Effector memory CD4-positive, alpha-beta T cell (primary cell): Measurements from ENCODE around the gene ARHGAP9.

Experiments
- DNase-seq, 3 donors: peaks; one replicate each; pipeline ENCODE4 v3.0.0-alpha.2; 2020
- H3K27ac ChIP-seq: 2 replicates; pipeline ENCODE4 v1.7.0; 2013; ENCODE audit warnings: mild to moderate bottlenecking, low read length, moderate library complexity; ENCODE audit not compliant: insufficient read depth, poor library complexity, severe bottlenecking
- H3K27me3 ChIP-seq: replicated peaks from 2 replicates; pipeline ENCODE4 v1.7.0; 2013; ENCODE audit warnings: mild to moderate bottlenecking, low read length; ENCODE audit not compliant: insufficient read depth, control insufficient read depth, poor library complexity, severe bottlenecking
- H3K36me3 ChIP-seq: 2 replicates; pipeline ENCODE4 v1.7.0; 2013; ENCODE audit warnings: mild to moderate bottlenecking, low read length, moderate library complexity; ENCODE audit not compliant: control insufficient read depth, insufficient read depth
- H3K4me1 ChIP-seq: 2 replicates; pipeline ENCODE4 v1.7.0; 2013; ENCODE audit warnings: low read length, mild to moderate bottlenecking; ENCODE audit not compliant: control insufficient read depth, insufficient read depth, poor library complexity, severe bottlenecking
- H3K4me3 ChIP-seq: 2 replicates; pipeline ENCODE4 v1.7.0; 2013; ENCODE audit warnings: low read length, low read depth, mild to moderate bottlenecking; ENCODE audit not compliant: insufficient read depth, poor library complexity, severe bottlenecking
- H3K9me3 ChIP-seq: 2 replicates; pipeline ENCODE4 v1.7.0; 2013; ENCODE audit warnings: mild to moderate bottlenecking, low read length, moderate library complexity; ENCODE audit not compliant: control insufficient read depth

The ARHGAP9 gene

DNA sequence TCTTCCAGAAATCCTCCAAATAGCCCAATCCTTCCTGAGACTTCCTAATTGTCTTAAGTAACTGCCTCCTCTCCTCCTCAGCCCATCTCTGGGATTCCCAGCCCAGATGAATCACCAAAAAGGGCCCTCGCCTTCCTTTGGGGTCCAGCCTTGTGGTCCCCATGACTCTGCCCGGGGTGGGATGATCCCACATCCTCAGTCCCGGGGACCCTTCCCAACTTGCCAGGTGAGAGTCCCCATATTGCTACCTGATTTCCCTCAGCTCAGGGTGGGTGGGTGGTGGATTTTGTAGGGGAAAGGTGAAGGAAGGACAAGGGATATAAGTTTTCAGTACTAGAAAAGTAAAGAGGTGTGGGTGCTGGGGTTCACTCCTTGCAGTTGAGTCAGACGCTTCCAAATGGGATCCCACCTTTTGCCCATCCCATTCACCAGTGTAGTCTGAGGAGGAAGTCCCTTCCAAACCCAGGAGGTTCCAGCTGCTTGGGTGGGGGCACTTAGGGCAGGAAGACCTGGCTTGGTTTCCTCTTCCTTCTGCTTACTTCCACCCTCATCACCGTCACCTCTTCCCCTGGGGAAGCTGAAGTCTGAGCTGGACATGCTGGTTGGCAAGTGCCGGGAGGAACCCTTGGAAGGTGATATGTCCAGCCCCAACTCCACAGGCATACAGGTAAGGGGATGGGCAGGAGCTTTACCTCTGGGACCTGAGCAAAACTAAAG, 14.5 kb downstream of the ARHGAP9 start:
- Histone ChIP-seq H3K27ac (no peak overlapping the region), H3K27me3 (peaks cover 8% of the 10 kb centered on the region), H3K4me3 (no peak overlapping the region), H3K4me1 (peaks cover 23% of the 10 kb centered on the region), H3K36me3 (peaks cover 14% of the 10 kb centered on the region), H3K9me3 (no peaks in the 10 kb centered on the region)
- no peak for DNase-seq

DNA sequence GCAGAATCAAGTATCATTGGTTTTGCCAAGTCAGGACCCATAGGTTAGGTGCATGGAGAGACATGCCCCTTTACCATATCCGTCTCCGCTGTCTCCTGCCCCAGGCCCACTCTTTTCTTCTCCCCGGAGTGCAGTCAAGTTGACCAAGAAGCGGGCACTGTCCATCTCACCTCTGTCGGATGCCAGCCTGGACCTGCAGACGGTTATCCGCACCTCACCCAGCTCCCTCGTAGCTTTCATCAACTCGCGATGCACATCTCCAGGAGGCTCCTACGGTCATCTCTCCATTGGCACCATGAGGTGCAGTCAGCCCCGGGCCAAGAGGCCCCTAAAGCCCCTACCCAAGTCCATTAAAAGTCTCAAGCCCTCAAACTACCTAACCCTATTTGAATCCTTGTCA, 15.1 kb downstream of the ARHGAP9 start:
- H3K4me1 ChIP-seq: peaks cover 29% of the 10 kb centered on the region
- H3K27me3 ChIP-seq: peaks cover 8% of the 10 kb centered on the region
- no peak overlapping the region for H3K4me3 ChIP-seq
- no peak for DNase-seq
- peaks cover 8% of the 10 kb centered on the region for H3K36me3 ChIP-seq
- H3K9me3 ChIP-seq: no peaks in the 10 kb centered on the region
- no peak overlapping the region for H3K27ac ChIP-seq

DNA sequence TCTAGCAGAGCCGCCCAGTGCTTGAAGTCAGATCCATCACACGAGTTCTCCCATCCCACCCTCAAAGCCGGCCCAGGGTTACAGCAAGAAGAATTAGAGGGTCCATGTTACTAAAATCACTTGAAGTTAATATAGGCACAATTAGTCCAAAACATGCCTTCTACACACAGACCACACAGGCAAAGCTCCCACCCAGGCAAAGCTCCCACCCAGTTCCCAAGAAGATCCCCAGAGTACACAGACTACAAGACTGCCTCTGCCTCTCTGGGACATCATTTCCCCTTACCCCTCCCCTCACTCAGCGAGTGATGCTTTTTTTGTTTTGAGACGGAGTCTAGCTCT, 16.8 kb downstream of the ARHGAP9 start:
- no peaks in the 10 kb centered on the region for H3K36me3 ChIP-seq
- no peaks in the 10 kb centered on the region for H3K9me3 ChIP-seq
- no peak overlapping the region for H3K27ac ChIP-seq
- no peak overlapping the region for H3K4me3 ChIP-seq
- peaks cover 35% of the 10 kb centered on the region for H3K4me1 ChIP-seq
- H3K27me3 ChIP-seq: peaks cover 8% of the 10 kb centered on the region
- no peak for DNase-seq

DNA sequence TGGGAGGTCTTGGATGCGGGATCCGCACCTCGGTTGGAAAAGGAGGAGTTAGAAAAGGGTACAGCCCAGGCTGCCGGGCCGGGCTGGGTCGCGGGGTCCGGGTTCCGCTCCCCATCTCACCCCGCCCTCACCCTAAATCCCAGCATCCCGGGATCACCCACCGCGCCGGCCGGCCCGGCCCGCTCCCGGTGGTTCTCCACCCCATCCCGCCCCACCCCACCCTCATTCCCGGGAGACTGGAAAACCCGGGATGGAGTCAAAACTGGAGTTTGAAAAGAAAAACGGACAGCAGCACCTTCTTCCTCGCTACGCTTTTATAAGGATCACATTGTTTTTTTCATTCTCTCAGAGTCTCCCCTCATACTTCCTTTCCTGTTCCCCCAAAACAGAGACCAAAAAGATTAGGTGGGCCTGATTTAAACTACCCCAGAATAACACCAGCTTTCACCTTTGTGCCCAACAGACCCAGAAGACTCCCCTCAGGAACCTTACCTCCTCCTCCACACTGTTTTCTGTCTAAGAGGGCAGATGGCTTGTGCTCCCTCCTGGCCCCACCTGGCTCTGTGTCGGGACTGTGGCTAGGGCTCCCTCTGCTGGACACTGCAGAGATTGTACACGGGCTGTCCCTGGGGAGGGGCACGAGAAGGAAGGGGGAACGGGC, 17.3 kb downstream of the ARHGAP9 start:
- peak overlapping the region; percentile 12 for H3K27ac ChIP-seq
- H3K9me3 ChIP-seq: no peaks in the 10 kb centered on the region
- peaks cover 8% of the 10 kb centered on the region for H3K27me3 ChIP-seq
- H3K4me3 ChIP-seq: peak overlapping the region; percentile 68
- H3K4me1 ChIP-seq: peaks cover 35% of the 10 kb centered on the region
- DNase-seq: peak; percentile 73 to 79 (median 78)
- no peaks in the 10 kb centered on the region for H3K36me3 ChIP-seq

DNA sequence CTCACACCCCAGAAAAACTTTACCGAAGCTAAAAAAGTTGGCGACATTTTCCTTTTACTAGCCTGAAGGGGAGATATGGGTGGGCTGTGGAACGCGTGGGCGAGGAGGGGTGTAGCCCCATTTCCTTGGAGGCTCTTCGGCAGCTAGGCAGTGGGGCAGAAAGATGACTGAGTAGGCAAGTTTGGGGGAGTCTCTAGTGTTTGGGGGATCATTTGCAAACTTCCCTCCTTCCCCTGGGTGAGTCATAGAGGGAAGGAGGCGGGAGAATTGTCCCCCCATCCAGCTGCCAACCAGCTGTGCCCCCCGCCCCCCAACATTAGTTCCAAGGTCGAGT, 17.8 kb downstream of the ARHGAP9 start:
- no peaks in the 10 kb centered on the region for H3K9me3 ChIP-seq
- no peaks in the 10 kb centered on the region for H3K36me3 ChIP-seq
- H3K27ac ChIP-seq: peak overlapping the region; percentile 12
- H3K4me1 ChIP-seq: peaks cover 35% of the 10 kb centered on the region
- H3K4me3 ChIP-seq: peak overlapping the region; percentile 68
- DNase-seq: no peak
- H3K27me3 ChIP-seq: peaks cover 8% of the 10 kb centered on the region

DNA sequence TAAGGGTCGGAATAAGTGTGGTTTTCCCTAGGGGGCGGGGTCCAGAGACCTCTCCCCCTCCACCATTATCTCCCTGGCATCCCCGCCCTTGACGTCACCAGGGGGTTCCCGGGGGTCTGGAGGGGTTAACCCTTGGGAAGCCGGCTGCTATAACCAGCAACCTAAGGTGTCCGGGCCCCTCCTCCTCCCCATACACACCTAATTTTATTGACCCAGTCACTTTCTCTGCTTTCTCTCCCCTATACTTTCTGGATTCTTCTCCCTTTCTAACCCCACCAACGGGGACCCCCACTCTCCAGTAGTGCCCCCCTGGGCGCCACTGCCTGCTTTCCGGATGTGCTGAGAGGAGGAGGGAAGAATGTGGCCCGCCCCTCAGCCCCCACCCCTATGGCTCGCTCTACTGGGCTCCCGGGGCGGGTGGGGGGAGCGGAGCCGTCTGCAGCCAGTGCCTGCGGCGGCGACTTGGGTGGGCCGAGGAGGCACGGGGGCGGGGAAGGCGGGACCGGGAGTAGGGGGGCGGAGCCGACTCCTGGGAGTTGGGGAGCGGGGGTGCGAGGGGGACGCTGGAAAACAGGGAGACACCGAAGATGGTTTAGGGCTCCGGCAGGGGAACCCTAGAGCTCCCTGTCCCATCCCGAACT, 18.3 kb downstream of the ARHGAP9 start:
- Histone ChIP-seq H3K9me3 (no peaks in the 10 kb centered on the region), H3K27me3 (peaks cover 8% of the 10 kb centered on the region), H3K4me1 (peaks cover 35% of the 10 kb centered on the region), H3K27ac (no peak overlapping the region), H3K36me3 (no peaks in the 10 kb centered on the region), H3K4me3 (peak overlapping the region; percentile 68)
- no peak for DNase-seq

DNA sequence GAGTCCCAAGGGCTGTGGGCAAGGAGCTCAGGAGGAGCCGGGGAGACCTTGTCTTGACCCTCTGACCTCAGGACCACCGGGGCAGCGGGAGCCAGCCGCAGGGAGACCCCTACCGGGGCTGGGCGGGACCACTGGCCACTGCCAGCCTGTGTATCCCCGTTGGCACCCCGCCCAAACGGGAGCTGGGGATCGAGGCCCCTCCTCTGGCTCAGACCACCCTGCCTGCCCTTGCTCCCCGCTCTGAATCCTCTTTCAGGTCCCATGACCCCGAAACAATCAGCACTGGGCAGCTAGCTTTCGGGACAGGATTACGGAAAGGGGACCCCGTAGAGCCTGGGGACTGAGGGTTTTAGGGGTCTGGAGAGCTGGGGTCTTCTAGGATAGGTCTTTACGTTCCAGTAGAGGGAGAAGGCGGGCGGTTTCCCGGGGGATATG, 18.8 kb downstream of the ARHGAP9 start:
- DNase-seq: no peak
- Histone ChIP-seq H3K4me3 (peak overlapping the region; percentile 68), H3K27me3 (peaks cover 8% of the 10 kb centered on the region), H3K4me1 (peaks cover 35% of the 10 kb centered on the region), H3K9me3 (no peaks in the 10 kb centered on the region), H3K27ac (no peak overlapping the region), H3K36me3 (no peaks in the 10 kb centered on the region)

DNA sequence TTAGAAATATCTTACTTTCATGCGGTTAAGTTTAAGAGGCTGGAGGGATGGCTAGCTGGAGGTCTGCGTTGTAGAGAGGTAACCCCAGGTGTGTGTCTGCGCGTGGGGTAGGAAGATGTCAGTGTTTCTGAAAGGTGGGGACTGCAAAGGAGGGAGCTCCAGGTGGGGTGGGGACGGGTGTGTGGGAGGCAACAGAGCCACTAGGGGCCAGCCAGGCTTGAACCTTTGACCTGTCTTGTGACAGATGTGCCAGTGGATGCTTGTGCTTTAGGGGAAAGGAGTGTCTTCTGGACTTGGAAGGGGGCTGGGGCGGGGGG, 19.2 kb downstream of the ARHGAP9 start:
- H3K27ac ChIP-seq: no peak overlapping the region
- peak overlapping the region; percentile 68 for H3K4me3 ChIP-seq

DNA sequence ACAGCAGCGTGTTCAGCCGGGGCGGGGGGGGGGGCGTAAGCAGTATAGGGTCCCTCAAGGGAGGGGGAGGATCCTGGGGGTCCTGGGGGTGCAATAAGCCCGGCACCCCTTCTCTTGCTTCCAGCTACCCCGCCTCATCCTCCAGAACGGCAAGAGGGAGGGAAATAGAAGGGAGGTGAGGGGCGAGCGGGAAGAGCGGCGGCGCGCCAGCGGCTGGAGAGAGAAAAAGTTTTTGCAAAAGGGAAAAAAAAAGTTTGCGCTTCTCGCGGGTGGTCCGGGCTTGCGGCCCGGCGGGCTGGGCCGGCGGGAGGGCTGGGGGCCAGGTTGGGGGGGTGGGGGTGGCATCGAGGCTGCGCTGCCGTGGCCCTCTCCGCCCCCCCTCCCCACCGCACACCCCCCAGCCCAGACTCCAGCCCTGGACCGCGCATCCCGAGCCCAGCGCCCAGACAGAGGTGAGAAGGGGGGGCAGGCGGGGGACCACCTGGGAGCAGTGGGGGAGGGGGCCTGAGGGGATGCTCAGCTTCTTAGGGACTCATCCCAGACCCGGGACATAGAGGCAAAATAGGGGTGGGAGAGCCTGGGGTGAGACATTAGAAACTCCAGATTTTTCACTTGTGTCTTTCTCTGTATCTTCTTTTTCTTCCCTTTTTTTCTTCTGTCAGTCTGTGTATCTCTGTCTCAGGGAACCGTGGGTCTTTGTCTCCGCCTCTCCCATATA, 19.8 kb downstream of the ARHGAP9 start, which contains the start of gene GLI1:
TSS of gene GLI1 (plus strand) at position 36 of the 718 bp plus-strand sequence. CDS start 3,907 bp downstream, outside the sequence.
- Histone ChIP-seq H3K27ac (peak within 1 kb of the TSS; percentile 65), H3K36me3 (no peaks in the 10 kb centered on the region), H3K9me3 (no peaks in the 10 kb centered on the region), H3K4me1 (peaks cover 35% of the 10 kb centered on the region), H3K4me3 (peak within 1 kb of the TSS; percentile 68), H3K27me3 (peaks cover 8% of the 10 kb centered on the region)
- no peak for DNase-seq

More for the DNA sequence above, 19.2 kb downstream of the ARHGAP9 start:
- H3K27me3 ChIP-seq: peaks cover 8% of the 10 kb centered on the region
- H3K36me3 ChIP-seq: no peaks in the 10 kb centered on the region
- no peaks in the 10 kb centered on the region for H3K9me3 ChIP-seq
- no peak for DNase-seq
- peaks cover 35% of the 10 kb centered on the region for H3K4me1 ChIP-seq
